Activated naive CD4-positive, alpha-beta T cell treated with anti-CD3 and anti-CD28 coated beads for 36 hours (primary cell): Measurements from ENCODE around the gene OR2AG1. TPM values are rescaled to one million over a fixed set of nuclear protein-coding genes. Genes with fewer than 3 reads are reported as not detected.
"Not testable (repeated sequence)": the region's sequence is repeated elsewhere in the genome, so short reads cannot be mapped to it uniquely, and the experiment has no call there.

Experiments
- CTCF ChIA-PET: fragments of 350-600 bp; sonication (Branson Sonifier 250); formaldehyde crosslinking; loops from one replicate; lab custom pipeline; 2021; ENCODE audit warnings: antibody characterized with exemption; lab: Charles Lee
- DNase-seq: peaks from one replicate; pipeline ENCODE4 v3.0.0-alpha.2; 2020
- H3K27ac Mint-ChIP-seq: one replicate; pipeline ENCODE4 v1.8.0; 2021; ENCODE audit warnings: mild to moderate bottlenecking, mixed read lengths
- H3K27me3 Mint-ChIP-seq: one replicate; pipeline ENCODE4 v1.8.0; 2021; ENCODE audit warnings: low read depth, mixed read lengths
- H3K36me3 Mint-ChIP-seq: one replicate; pipeline ENCODE4 v1.8.0; 2021; ENCODE audit warnings: low read depth, mixed read lengths
- H3K4me1 Mint-ChIP-seq: one replicate; pipeline ENCODE4 v1.8.0; 2021; ENCODE audit warnings: low read depth, mixed read lengths
- H3K4me3 Mint-ChIP-seq: one replicate; pipeline ENCODE4 v1.8.0; 2021; ENCODE audit warnings: mild to moderate bottlenecking, moderate library complexity, mixed read lengths
- H3K9me3 Mint-ChIP-seq: one replicate; pipeline ENCODE4 v1.8.0; 2021; ENCODE audit warnings: mixed read lengths
- intact Hi-C: fragments of 100-400 bp; cut with micrococcal nuclease; formaldehyde crosslinking; loops from one replicate; pipeline ENCODE4 v1.15.1; 2023
- total RNA-seq, 2 experiments: library from RNA; stranded (reverse); gene quantifications; one replicate each; pipeline ENCODE4 v1.2.3, GENCODE V29; 2021

Gene OR2AG1
- total RNA-seq, 2 experiments from 2014 or later: not detected

GRCh38 chr11:6799402-6799801 is 16.6 kb downstream of the OR2AG1 start, which contains the start of gene OR6A2:
TSS of gene OR6A2 (minus strand) at chr11:6799689. CDS start at chr11:6795708, 3,981 bp downstream.
- no peak for DNase-seq
- Mint-ChIP-seq H3K4me3 (no peak within 1 kb of the TSS), H3K36me3 (no peaks in the 10 kb centered on the region), H3K27me3 (peaks cover 2% of the 10 kb centered on the region), H3K4me1 (no peaks in the 10 kb centered on the region), H3K27ac (no peak within 1 kb of the TSS), H3K9me3 (peaks cover 9% of the 10 kb centered on the region)
- CTCF ChIA-PET: interaction anchor here (0.8 kb wide), 1 partner anchor 13 kb away, joined by 3 read pairs; no protein-coding TSS in a partner anchor
- intact Hi-C loops: no loop called here

- DNase-seq, H3K27me3 Mint-ChIP-seq, H3K36me3 Mint-ChIP-seq, H3K4me3 Mint-ChIP-seq, H3K4me1 Mint-ChIP-seq, H3K9me3 Mint-ChIP-seq, intact Hi-C loops, H3K27ac Mint-ChIP-seq: not testable (repeated sequence)
- CTCF ChIA-PET: interaction anchor here (0.6 to 1.2 kb wide), 2 partner anchors 11 to 90 kb away, joined by 3 to 5 read pairs; no protein-coding TSS in a partner anchor
Observed at GRCh38 chr11:6801075-6801474, 18.3 kb downstream of the OR2AG1 start.

GRCh38 chr11:6812390-6813005 is 29.7 kb downstream of the OR2AG1 start:
- peaks cover 15% of the 10 kb centered on the region for H3K27me3 Mint-ChIP-seq
- intact Hi-C loops: loop anchor here (1.0 to 10.0 kb wide), 5 partner anchors 112 to 882 kb away; partner anchors contain the start of genes OR2D3 and ZNF215
- CTCF ChIA-PET: interaction anchor here (0.6 to 1.8 kb wide), 42 partner anchors 9 to 648 kb away, joined by 3 to 12 read pairs (median 3); partner anchors contain the start of genes OR10A2 and OR6A2

GRCh38 chr11:6813656-6814055 is 30.8 kb downstream of the OR2AG1 start:
- H3K4me1 Mint-ChIP-seq: no peaks in the 10 kb centered on the region
- intact Hi-C loops: loop anchor here (2.0 to 10.0 kb wide), 4 partner anchors 111 to 629 kb away; partner anchors contain the start of genes OR2D3 and ZNF215
- no peaks in the 10 kb centered on the region for H3K36me3 Mint-ChIP-seq
- H3K27me3 Mint-ChIP-seq: peaks cover 11% of the 10 kb centered on the region
- CTCF ChIA-PET: interaction anchor here (1.8 kb wide), 1 partner anchor 49 kb away, joined by 8 read pairs; the partner anchor contains the start of gene OR10A2
- DNase-seq: no peak
- no peak overlapping the region for H3K4me3 Mint-ChIP-seq
- H3K27ac Mint-ChIP-seq: no peak overlapping the region
- no peaks in the 10 kb centered on the region for H3K9me3 Mint-ChIP-seq

More at GRCh38 chr11:6812390-6813005, 29.7 kb downstream of the OR2AG1 start:
- no peaks in the 10 kb centered on the region for H3K36me3 Mint-ChIP-seq
- no peak overlapping the region for H3K27ac Mint-ChIP-seq
- no peaks in the 10 kb centered on the region for H3K9me3 Mint-ChIP-seq
- H3K4me3 Mint-ChIP-seq: no peak overlapping the region
- DNase-seq: peak; percentile 45
- no peaks in the 10 kb centered on the region for H3K4me1 Mint-ChIP-seq

- peaks cover 14% of the 10 kb centered on the region for H3K27me3 Mint-ChIP-seq
- H3K4me3 Mint-ChIP-seq: no peak overlapping the region
- H3K27ac Mint-ChIP-seq: no peak overlapping the region
- intact Hi-C loops: loop anchor here (10.0 kb wide), 3 partner anchors 107 to 457 kb away; partner anchors contain the start of genes OR2D3 and ZNF215
- peaks cover 3% of the 10 kb centered on the region for H3K9me3 Mint-ChIP-seq
- CTCF ChIA-PET: no interaction called here
- no peak for DNase-seq
- H3K4me1 Mint-ChIP-seq: no peaks in the 10 kb centered on the region
- H3K36me3 Mint-ChIP-seq: no peaks in the 10 kb centered on the region
Observed at GRCh38 chr11:6817694-6818093, 34.9 kb downstream of the OR2AG1 start.

- Mint-ChIP-seq H3K27ac (no peak overlapping the region), H3K4me3 (no peak overlapping the region), H3K27me3 (peaks cover 14% of the 10 kb centered on the region), H3K36me3 (no peaks in the 10 kb centered on the region), H3K9me3 (peaks cover 3% of the 10 kb centered on the region), H3K4me1 (no peaks in the 10 kb centered on the region)
- CTCF ChIA-PET: interaction anchor here (1.0 kb wide), 1 partner anchor 8 kb away, joined by 3 read pairs; no protein-coding TSS in a partner anchor
- DNase-seq: no peak
- intact Hi-C loops: loop anchor here (10.0 kb wide), 3 partner anchors 106 to 456 kb away; partner anchors contain the start of genes OR2D3 and ZNF215
Observed at GRCh38 chr11:6818967-6819366, 36.1 kb downstream of the OR2AG1 start.

- Mint-ChIP-seq H3K9me3 (peaks cover 3% of the 10 kb centered on the region), H3K27me3 (peaks cover 10% of the 10 kb centered on the region), H3K4me3 (no peak overlapping the region), H3K4me1 (no peaks in the 10 kb centered on the region), H3K27ac (no peak overlapping the region), H3K36me3 (no peaks in the 10 kb centered on the region)
- intact Hi-C loops: no loop called here
- CTCF ChIA-PET: interaction anchor here (0.6 to 2.1 kb wide), 2 partner anchors 10 to 12 kb away, joined by 3 to 8 read pairs; no protein-coding TSS in a partner anchor
- DNase-seq: no peak
Observed at GRCh38 chr11:6824136-6824823, 41.5 kb downstream of the OR2AG1 start.

- CTCF ChIA-PET: interaction anchor here (0.7 to 2.1 kb wide), 2 partner anchors 13 to 447 kb away, joined by 3 to 8 read pairs; no protein-coding TSS in a partner anchor
- peaks cover 10% of the 10 kb centered on the region for H3K27me3 Mint-ChIP-seq
- no peaks in the 10 kb centered on the region for H3K36me3 Mint-ChIP-seq
- no peak overlapping the region for H3K4me3 Mint-ChIP-seq
- H3K9me3 Mint-ChIP-seq: peaks cover under 1% of the 10 kb centered on the region
- no peak overlapping the region for H3K27ac Mint-ChIP-seq
- H3K4me1 Mint-ChIP-seq: no peaks in the 10 kb centered on the region
- intact Hi-C loops: no loop called here
- peak; percentile 15 for DNase-seq
Observed at GRCh38 chr11:6825231-6825744, 42.5 kb downstream of the OR2AG1 start.

- Mint-ChIP-seq H3K27me3 (peaks cover 7% of the 10 kb centered on the region), H3K36me3 (no peaks in the 10 kb centered on the region), H3K9me3 (no peaks in the 10 kb centered on the region), H3K27ac (no peak overlapping the region), H3K4me1 (no peaks in the 10 kb centered on the region), H3K4me3 (no peak overlapping the region)
- intact Hi-C loops: no loop called here
- CTCF ChIA-PET: interaction anchor here (1.2 kb wide), 1 partner anchor 16 kb away, joined by 5 read pairs; no protein-coding TSS in a partner anchor
- no peak for DNase-seq
Observed at GRCh38 chr11:6828103-6828502, 45.3 kb downstream of the OR2AG1 start.

- no peak for DNase-seq
- Mint-ChIP-seq H3K4me1 (no peaks in the 10 kb centered on the region), H3K36me3 (no peaks in the 10 kb centered on the region), H3K9me3 (no peaks in the 10 kb centered on the region), H3K4me3 (no peak overlapping the region), H3K27ac (no peak overlapping the region), H3K27me3 (peaks cover 8% of the 10 kb centered on the region)
- CTCF ChIA-PET: interaction anchor here (1.1 kb wide), 1 partner anchor 21 kb away, joined by 3 read pairs; no protein-coding TSS in a partner anchor
- intact Hi-C loops: no loop called here
Observed at GRCh38 chr11:6833356-6833755, 50.5 kb downstream of the OR2AG1 start.

GRCh38 chr11:6834021-6834420 is 51.2 kb downstream of the OR2AG1 start:
- Mint-ChIP-seq H3K4me1 (no peaks in the 10 kb centered on the region), H3K4me3 (no peak overlapping the region), H3K36me3 (no peaks in the 10 kb centered on the region), H3K27me3 (peaks cover 8% of the 10 kb centered on the region), H3K27ac (no peak overlapping the region), H3K9me3 (no peaks in the 10 kb centered on the region)
- intact Hi-C loops: no loop called here
- no peak for DNase-seq
- CTCF ChIA-PET: interaction anchor here (1.1 kb wide), 1 partner anchor 21 kb away, joined by 3 read pairs; no protein-coding TSS in a partner anchor
